SU-DHL-6 (cell line): ENCODE results near the gene ITIH5.

Experiments
- EZH2phosphoT487 ChIP-seq: fragments of 200-600 bp; sonication (generic), shearing (Covaris generic); conservative IDR thresholded peaks from 2 replicates; pipeline ENCODE4 v1.6.1; 2018; ENCODE audit warnings: mild to moderate bottlenecking, antibody characterized with exemption, low read length, moderate library complexity, mixed read lengths
- TF ChIP-seq, protein P1 (sequence below): fragments of 200-600 bp; sonication (generic); IDR thresholded peaks from one replicate; pipeline ENCODE4 v1.5.1; 2017; ENCODE audit warnings: antibody characterized with exemption, mild to moderate bottlenecking, low read length, moderate library complexity; ENCODE audit not compliant: insufficient read depth, poor library complexity, severe bottlenecking

DNA sequence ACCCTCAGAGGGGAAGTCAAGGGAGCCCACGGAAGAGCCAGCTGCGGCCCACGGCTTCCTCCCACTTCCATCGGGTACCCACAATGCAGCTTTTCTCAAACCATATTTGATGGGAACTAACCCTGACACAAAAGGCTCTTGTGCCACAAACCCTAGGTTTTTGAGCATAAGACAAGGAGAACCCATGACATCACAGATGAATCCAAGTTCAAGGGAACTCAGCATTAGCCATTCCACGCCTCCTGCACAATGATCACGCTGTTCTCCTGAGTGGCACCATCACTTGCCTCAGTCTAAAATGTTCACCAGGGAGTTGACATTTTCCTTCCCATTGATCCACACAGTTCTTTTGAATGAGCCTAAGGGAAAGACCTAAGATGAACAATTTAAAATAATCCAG lies 70.4 kb downstream of the ITIH5 start:
- TF ChIP-seq, protein P1, sequence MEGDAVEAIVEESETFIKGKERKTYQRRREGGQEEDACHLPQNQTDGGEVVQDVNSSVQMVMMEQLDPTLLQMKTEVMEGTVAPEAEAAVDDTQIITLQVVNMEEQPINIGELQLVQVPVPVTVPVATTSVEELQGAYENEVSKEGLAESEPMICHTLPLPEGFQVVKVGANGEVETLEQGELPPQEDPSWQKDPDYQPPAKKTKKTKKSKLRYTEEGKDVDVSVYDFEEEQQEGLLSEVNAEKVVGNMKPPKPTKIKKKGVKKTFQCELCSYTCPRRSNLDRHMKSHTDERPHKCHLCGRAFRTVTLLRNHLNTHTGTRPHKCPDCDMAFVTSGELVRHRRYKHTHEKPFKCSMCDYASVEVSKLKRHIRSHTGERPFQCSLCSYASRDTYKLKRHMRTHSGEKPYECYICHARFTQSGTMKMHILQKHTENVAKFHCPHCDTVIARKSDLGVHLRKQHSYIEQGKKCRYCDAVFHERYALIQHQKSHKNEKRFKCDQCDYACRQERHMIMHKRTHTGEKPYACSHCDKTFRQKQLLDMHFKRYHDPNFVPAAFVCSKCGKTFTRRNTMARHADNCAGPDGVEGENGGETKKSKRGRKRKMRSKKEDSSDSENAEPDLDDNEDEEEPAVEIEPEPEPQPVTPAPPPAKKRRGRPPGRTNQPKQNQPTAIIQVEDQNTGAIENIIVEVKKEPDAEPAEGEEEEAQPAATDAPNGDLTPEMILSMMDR: no peak
- TF ChIP-seq EZH2phosphoT487: no peak
